Measurements from ENCODE around the gene FOXK1.

FOXK1 gene

DNA sequence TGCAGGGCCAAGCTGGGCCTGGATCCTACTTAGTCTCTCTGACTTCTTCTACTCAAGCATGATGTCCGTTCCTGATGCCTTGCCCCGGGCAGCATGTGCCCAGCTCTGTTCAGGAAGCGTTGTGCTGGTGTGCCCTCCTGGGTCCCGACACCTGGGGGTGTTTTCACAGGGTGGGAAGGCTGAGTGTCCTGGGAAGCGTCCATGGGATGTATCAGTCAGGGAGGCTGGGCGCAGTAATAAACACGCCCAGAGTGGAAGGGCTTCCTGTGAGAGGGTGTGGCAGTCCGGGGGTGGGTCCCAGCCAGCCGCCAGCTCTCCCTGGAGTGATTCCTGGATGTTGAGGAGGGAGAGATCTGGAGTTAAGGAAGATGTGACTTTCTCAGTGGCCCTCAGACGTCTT, 29.0 kb downstream of the FOXK1 start:
- no peak overlapping the region for H3K27ac ChIP-seq (ENCODE audit: insufficient read depth, low read depth, low read length, poor library complexity, severe bottlenecking)
- peaks cover 36% of the 10 kb centered on the region for H3K27me3 ChIP-seq (ENCODE audit: control insufficient read depth, insufficient read depth, low read length, poor library complexity, severe bottlenecking)
- H3K4me3 ChIP-seq (ENCODE audit: insufficient read depth, low read depth, low read length): no peak overlapping the region
- H3K9me3 ChIP-seq (ENCODE audit: control insufficient read depth, low read length): no peaks in the 10 kb centered on the region
- 93 to 95% methylated on average over 10 of the region's 10 CpGs for WGBS, 2 experiments
- no peaks in the 10 kb centered on the region for H3K36me3 ChIP-seq (ENCODE audit: control insufficient read depth, insufficient read depth, low read length)
- peaks cover 22% of the 10 kb centered on the region for H3K4me1 ChIP-seq (ENCODE audit: control insufficient read depth, insufficient read depth, low read length)

- peaks cover 16% of the 10 kb centered on the region for H3K4me1 ChIP-seq (ENCODE audit: control insufficient read depth, insufficient read depth, low read length)
- H3K27ac ChIP-seq (ENCODE audit: insufficient read depth, low read depth, low read length, poor library complexity, severe bottlenecking): no peak overlapping the region
- no peaks in the 10 kb centered on the region for H3K9me3 ChIP-seq (ENCODE audit: control insufficient read depth, low read length)
- 91 to 92% methylated on average over 18 of the region's 18 CpGs for WGBS, 2 experiments
- H3K4me3 ChIP-seq (ENCODE audit: insufficient read depth, low read depth, low read length): no peak overlapping the region
- H3K36me3 ChIP-seq (ENCODE audit: control insufficient read depth, insufficient read depth, low read length): no peaks in the 10 kb centered on the region
- H3K27me3 ChIP-seq (ENCODE audit: control insufficient read depth, insufficient read depth, low read length, poor library complexity, severe bottlenecking): peaks cover 32% of the 10 kb centered on the region
Measured at GRCh38 chr7:4711634-4712033, 29.5 kb downstream of the FOXK1 start.

DNA sequence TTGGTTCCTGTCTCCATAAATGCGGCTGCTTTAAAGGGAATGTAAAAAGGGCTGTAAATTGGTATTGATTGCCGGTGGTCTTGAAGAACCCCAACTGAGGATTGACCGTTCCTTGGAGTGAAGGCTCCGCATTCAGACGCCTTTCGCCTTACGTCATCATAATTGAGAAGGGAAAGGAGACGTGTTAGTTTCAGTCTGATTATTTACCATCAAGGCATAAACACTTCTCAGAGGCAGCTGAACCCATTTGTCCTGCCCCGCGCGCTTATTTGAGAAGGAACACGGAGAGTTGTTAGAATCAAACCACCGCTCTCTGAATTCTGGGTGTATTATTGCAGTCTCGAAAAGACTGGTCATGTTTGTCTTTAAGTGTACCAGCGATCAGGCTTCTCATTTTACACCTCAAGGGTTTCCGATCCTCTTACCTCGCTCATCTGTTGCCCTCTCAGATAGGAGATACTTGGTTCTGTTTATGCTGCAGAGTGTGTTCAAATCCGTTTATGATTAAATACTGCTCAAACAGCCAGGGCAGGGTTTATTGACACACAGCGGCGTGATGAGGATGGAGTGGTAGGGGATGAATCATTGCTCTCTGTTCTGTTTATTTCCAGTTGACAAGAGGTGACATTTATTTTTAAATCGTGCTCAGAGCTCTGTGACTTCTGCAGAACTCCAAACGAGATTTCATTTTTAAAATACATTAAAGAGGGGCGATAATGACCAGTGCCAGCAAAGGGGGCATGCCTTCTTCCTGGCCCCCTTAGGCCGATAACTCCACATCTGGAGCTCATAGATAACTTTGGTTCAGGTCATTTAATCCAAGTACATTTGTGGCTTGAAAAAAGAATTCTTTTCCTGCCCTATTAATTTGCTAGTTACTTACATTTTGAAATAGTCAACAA, 30.4 kb downstream of the FOXK1 start:
- Histone ChIP-seq H3K27ac (ENCODE audit: insufficient read depth, low read depth, low read length, poor library complexity, severe bottlenecking) (no peak overlapping the region), H3K4me1 (ENCODE audit: control insufficient read depth, insufficient read depth, low read length) (peaks cover 16% of the 10 kb centered on the region), H3K36me3 (ENCODE audit: control insufficient read depth, insufficient read depth, low read length) (no peaks in the 10 kb centered on the region), H3K27me3 (ENCODE audit: control insufficient read depth, insufficient read depth, low read length, poor library complexity, severe bottlenecking) (peaks cover 32% of the 10 kb centered on the region), H3K4me3 (ENCODE audit: insufficient read depth, low read depth, low read length) (no peak overlapping the region), H3K9me3 (ENCODE audit: control insufficient read depth, low read length) (no peaks in the 10 kb centered on the region)
- WGBS, 2 experiments: 92% methylated on average over 24 of the region's 24 CpGs

- Histone ChIP-seq H3K4me1 (ENCODE audit: control insufficient read depth, insufficient read depth, low read length) (peaks cover 13% of the 10 kb centered on the region), H3K27ac (ENCODE audit: insufficient read depth, low read depth, low read length, poor library complexity, severe bottlenecking) (no peak overlapping the region), H3K27me3 (ENCODE audit: control insufficient read depth, insufficient read depth, low read length, poor library complexity, severe bottlenecking) (peaks cover 31% of the 10 kb centered on the region), H3K9me3 (ENCODE audit: control insufficient read depth, low read length) (no peaks in the 10 kb centered on the region), H3K36me3 (ENCODE audit: control insufficient read depth, insufficient read depth, low read length) (no peaks in the 10 kb centered on the region), H3K4me3 (ENCODE audit: insufficient read depth, low read depth, low read length) (no peak overlapping the region)
- WGBS, 2 experiments: 77 to 79% methylated on average over 27 of the region's 27 CpGs
Measured at GRCh38 chr7:4713183-4713784, 31.2 kb downstream of the FOXK1 start.

- H3K36me3 ChIP-seq (ENCODE audit: control insufficient read depth, insufficient read depth, low read length): no peaks in the 10 kb centered on the region
- no peak overlapping the region for H3K27ac ChIP-seq (ENCODE audit: insufficient read depth, low read depth, low read length, poor library complexity, severe bottlenecking)
- WGBS, 2 experiments: 91 to 92% methylated on average over 15 of the region's 15 CpGs
- peaks cover 22% of the 10 kb centered on the region for H3K27me3 ChIP-seq (ENCODE audit: control insufficient read depth, insufficient read depth, low read length, poor library complexity, severe bottlenecking)
- H3K9me3 ChIP-seq (ENCODE audit: control insufficient read depth, low read length): no peaks in the 10 kb centered on the region
- peaks cover 3% of the 10 kb centered on the region for H3K4me1 ChIP-seq (ENCODE audit: control insufficient read depth, insufficient read depth, low read length)
- H3K4me3 ChIP-seq (ENCODE audit: insufficient read depth, low read depth, low read length): no peak overlapping the region
Measured at GRCh38 chr7:4714161-4714700, 32.1 kb downstream of the FOXK1 start.

GRCh38 chr7:4714767-4715409, 32.8 kb downstream of the FOXK1 start:
- Histone ChIP-seq H3K4me3 (ENCODE audit: insufficient read depth, low read depth, low read length) (no peak overlapping the region), H3K4me1 (ENCODE audit: control insufficient read depth, insufficient read depth, low read length) (no peaks in the 10 kb centered on the region), H3K36me3 (ENCODE audit: control insufficient read depth, insufficient read depth, low read length) (no peaks in the 10 kb centered on the region), H3K9me3 (ENCODE audit: control insufficient read depth, low read length) (no peaks in the 10 kb centered on the region), H3K27me3 (ENCODE audit: control insufficient read depth, insufficient read depth, low read length, poor library complexity, severe bottlenecking) (peaks cover 15% of the 10 kb centered on the region), H3K27ac (ENCODE audit: insufficient read depth, low read depth, low read length, poor library complexity, severe bottlenecking) (no peak overlapping the region)
- WGBS, 2 experiments: 96% methylated on average over 26 of the region's 26 CpGs

GRCh38 chr7:4715410-4715776, 33.3 kb downstream of the FOXK1 start:
- Histone ChIP-seq H3K27ac (ENCODE audit: insufficient read depth, low read depth, low read length, poor library complexity, severe bottlenecking) (no peak overlapping the region), H3K36me3 (ENCODE audit: control insufficient read depth, insufficient read depth, low read length) (no peaks in the 10 kb centered on the region)
- 92% methylated on average over 13 of the region's 13 CpGs for WGBS, 2 experiments

DNA sequence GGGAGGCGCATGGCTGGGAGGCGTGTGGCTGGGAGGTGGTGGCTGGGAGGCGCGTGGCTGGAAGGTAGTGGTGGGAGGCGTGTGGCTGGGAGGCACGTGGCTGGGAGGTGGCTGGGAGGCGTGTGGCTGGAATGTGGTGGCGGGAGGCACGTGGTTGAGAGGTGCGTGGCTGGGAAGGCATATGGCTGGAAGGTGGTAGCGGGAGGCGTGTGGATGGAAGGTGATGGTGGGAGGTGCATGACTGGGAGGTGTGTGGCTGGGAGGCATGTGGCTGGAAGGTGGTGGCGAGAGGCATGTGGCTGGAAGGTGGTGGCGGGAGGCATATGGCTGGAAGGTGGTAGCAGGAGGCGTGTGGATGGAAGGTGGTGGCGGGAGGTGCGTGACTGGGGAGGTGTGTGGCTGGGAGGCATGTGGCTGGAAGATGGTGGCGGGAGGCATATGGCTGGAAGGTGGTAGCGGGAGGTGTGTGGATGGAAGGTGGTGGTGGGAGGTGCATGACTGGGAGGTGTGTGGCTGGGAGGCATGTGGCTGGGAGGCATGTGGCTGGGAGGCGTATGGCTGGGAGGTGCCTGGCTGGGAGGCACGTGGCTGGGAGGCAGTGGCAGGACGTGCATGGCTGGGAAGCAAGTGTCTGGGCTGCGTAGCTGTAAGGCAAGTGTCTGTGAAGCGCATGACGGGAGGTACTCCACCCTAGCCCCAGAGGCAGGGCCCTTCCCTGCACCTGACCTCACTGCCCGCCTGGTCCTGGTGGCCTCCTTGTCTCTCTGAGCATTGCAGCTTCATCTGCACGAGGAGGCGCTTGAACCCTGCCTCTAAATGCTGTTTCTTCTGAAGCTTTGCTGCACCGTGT, 35.1 kb downstream of the FOXK1 start:
- H3K27ac ChIP-seq (ENCODE audit: insufficient read depth, low read depth, low read length, poor library complexity, severe bottlenecking): no peak overlapping the region
- H3K36me3 ChIP-seq (ENCODE audit: control insufficient read depth, insufficient read depth, low read length): no peaks in the 10 kb centered on the region
- H3K27me3 ChIP-seq (ENCODE audit: control insufficient read depth, insufficient read depth, low read length, poor library complexity, severe bottlenecking): no peaks in the 10 kb centered on the region
- H3K9me3 ChIP-seq (ENCODE audit: control insufficient read depth, low read length): no peaks in the 10 kb centered on the region
- 90% methylated on average over 29 of the region's 29 CpGs for WGBS, 2 experiments
- no peaks in the 10 kb centered on the region for H3K4me1 ChIP-seq (ENCODE audit: control insufficient read depth, insufficient read depth, low read length)
- H3K4me3 ChIP-seq (ENCODE audit: insufficient read depth, low read depth, low read length): no peak overlapping the region

More at GRCh38 chr7:4715410-4715776, 33.3 kb downstream of the FOXK1 start:
- H3K4me3 ChIP-seq (ENCODE audit: insufficient read depth, low read depth, low read length): no peak overlapping the region
- no peaks in the 10 kb centered on the region for H3K9me3 ChIP-seq (ENCODE audit: control insufficient read depth, low read length)
- H3K4me1 ChIP-seq (ENCODE audit: control insufficient read depth, insufficient read depth, low read length): no peaks in the 10 kb centered on the region
- H3K27me3 ChIP-seq (ENCODE audit: control insufficient read depth, insufficient read depth, low read length, poor library complexity, severe bottlenecking): peaks cover 10% of the 10 kb centered on the region

DNA sequence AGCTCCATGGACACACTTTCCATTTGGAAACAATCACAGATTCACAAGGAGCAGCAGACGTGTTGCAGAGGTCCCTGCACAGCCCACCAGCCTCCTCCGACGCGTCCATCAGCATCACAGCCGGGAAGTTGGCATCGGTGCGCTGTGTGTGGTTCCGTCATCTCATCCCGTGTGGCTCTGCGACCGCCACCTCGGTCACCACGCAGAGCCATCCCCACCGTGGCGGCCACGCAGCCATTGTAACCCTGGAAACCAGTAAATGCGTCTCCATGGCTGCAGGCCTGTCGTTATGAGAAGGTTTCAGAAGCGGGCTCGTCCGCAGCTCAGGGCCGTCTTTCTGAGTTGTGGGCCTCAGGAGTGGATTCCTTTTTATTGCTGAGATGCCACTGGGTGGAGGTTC, 36.0 kb downstream of the FOXK1 start:
- no peaks in the 10 kb centered on the region for H3K36me3 ChIP-seq (ENCODE audit: control insufficient read depth, insufficient read depth, low read length)
- no peaks in the 10 kb centered on the region for H3K27me3 ChIP-seq (ENCODE audit: control insufficient read depth, insufficient read depth, low read length, poor library complexity, severe bottlenecking)
- H3K4me3 ChIP-seq (ENCODE audit: insufficient read depth, low read depth, low read length): no peak overlapping the region
- no peaks in the 10 kb centered on the region for H3K9me3 ChIP-seq (ENCODE audit: control insufficient read depth, low read length)
- H3K4me1 ChIP-seq (ENCODE audit: control insufficient read depth, insufficient read depth, low read length): no peaks in the 10 kb centered on the region
- 94 to 95% methylated on average over 22 of the region's 22 CpGs for WGBS, 2 experiments
- no peak overlapping the region for H3K27ac ChIP-seq (ENCODE audit: insufficient read depth, low read depth, low read length, poor library complexity, severe bottlenecking)

Measured in ectodermal cell (in vitro differentiated cells).